ENCODE measurements around the gene B3GNT8. TPM values are rescaled to one million over a fixed set of nuclear protein-coding genes. Genes with fewer than 3 reads are reported as not detected.
A peak's percentile ranks its signal among the peaks of the same experiment; 100 is the strongest.

Gene B3GNT8
- total RNA-seq, 2 donors from 2014 or later, result 3.6 to 9.1 TPM

- ATAC-seq, result no peak
- Histone ChIP-seq H3K27ac (no peak within 1 kb of the TSS), H3K36me3 (replicated peaks in 1 of 2; ENCODE audit: insufficient read depth in 1 of 2, low read depth in 2 of 2) (no peaks in the 10 kb centered on the region), H3K4me3 (no peak within 1 kb of the TSS), H3K9me3 (no peaks in the 10 kb centered on the region), H3K4me1 (peaks cover 7% of the 10 kb centered on the region), H3K27me3 (peaks cover 0 to 5% of the 10 kb centered on the region in 2 donors)
- DNase-seq, result no peak
- 54 to 60% methylated on average over 5 to 7 of the region's 7 CpGs for WGBS, 2 donors
- no peak for TF ChIP-seq POLR2A (IDR thresholded peaks at IDR 0.05)
- no peak for TF ChIP-seq CTCF (IDR thresholded peaks at IDR 0.05)
- intact Hi-C loops (cut with DNase I), result no loop called here
These were observed 15.5 kb upstream of the B3GNT8 start, which contains the start of gene ERICH4 for GRCh38 chr19:41442473-41443355. TSS of gene ERICH4 (plus strand) at chr19:41443156. CDS start at chr19:41443170, 14 bp downstream.

- WGBS, 2 donors, result 61 to 65% methylated on average over 9 to 12 of the region's 15 CpGs
- Histone ChIP-seq H3K4me1 (peaks cover 7% of the 10 kb centered on the region), H3K4me3 (no peak overlapping the region), H3K36me3 (replicated peaks in 1 of 2; ENCODE audit: insufficient read depth in 1 of 2, low read depth in 2 of 2) (no peaks in the 10 kb centered on the region), H3K27me3 (peaks cover 0 to 5% of the 10 kb centered on the region in 2 donors), H3K27ac (no peak overlapping the region), H3K9me3 (no peaks in the 10 kb centered on the region)
- DNase-seq (no peak), ATAC-seq (no peak)
- no peak for TF ChIP-seq POLR2A (IDR thresholded peaks at IDR 0.05)
- no peak for TF ChIP-seq CTCF (IDR thresholded peaks at IDR 0.05)
- intact Hi-C loops (cut with DNase I), result no loop called here
These were observed 14.3 kb upstream of the B3GNT8 start for GRCh38 chr19:41441321-41441945.

GRCh38 chr19:41439441-41440222 is 12.5 kb upstream of the B3GNT8 start, which contains the start of gene DMAC2:
TSS of gene DMAC2 (minus strand) at chr19:41439912. CDS start at chr19:41439899, 13 bp downstream.
- Histone ChIP-seq H3K9me3 (no peaks in the 10 kb centered on the region), H3K36me3 (replicated peaks in 1 of 2; ENCODE audit: insufficient read depth in 1 of 2, low read depth in 2 of 2) (no peaks in the 10 kb centered on the region), H3K27me3 (no peaks in the 10 kb centered on the region), H3K4me3 (peak within 1 kb of the TSS; percentile 78 to 84), H3K4me1 (peaks cover 7% of the 10 kb centered on the region), H3K27ac (peak within 1 kb of the TSS; percentile 77 to 95 (median 90))
- peak; percentile 98 for ATAC-seq
- DNase-seq, result peak; percentile 98 to 99 (median 98)
- TF ChIP-seq POLR2A (IDR thresholded peaks at IDR 0.05) (peak; percentile 20 to 82 (median 79)), CTCF (IDR thresholded peaks at IDR 0.05) (peak; percentile 26 to 85 (median 71))
- intact Hi-C loops (cut with DNase I), result loop anchor here (10.0 kb wide), 1 partner anchor 115 kb away; no protein-coding TSS in a partner anchor
- WGBS, 2 donors, result 0 to 1% methylated on average over 31 to 40 of the region's 40 CpGs

- ATAC-seq, result no peak
- no peak for DNase-seq
- 82 to 87% methylated on average over 5 to 7 of the region's 7 CpGs for WGBS, 2 donors
- no peaks in the 10 kb centered on the region for H3K27me3 ChIP-seq
- TF ChIP-seq CTCF (IDR thresholded peaks at IDR 0.05) (no peak), POLR2A (IDR thresholded peaks at IDR 0.05) (no peak)
- peaks cover 0 to under 1% of the 10 kb centered on the region in 2 donors for H3K36me3 ChIP-seq (replicated peaks in 1 of 2; ENCODE audit: insufficient read depth in 1 of 2, low read depth in 2 of 2)
- H3K4me3 ChIP-seq, result no peak overlapping the region
- peaks cover 7% of the 10 kb centered on the region for H3K4me1 ChIP-seq
- intact Hi-C loops (cut with DNase I), result loop anchor here (10.0 kb wide), 1 partner anchor 113 kb away; no protein-coding TSS in a partner anchor
- no peak overlapping the region for H3K27ac ChIP-seq
- H3K9me3 ChIP-seq, result no peaks in the 10 kb centered on the region
These were observed 10.9 kb upstream of the B3GNT8 start for GRCh38 chr19:41437944-41438574.

All from body of pancreas (tissue), 4 donors.